GM23338 (cell line): Measurements from ENCODE around the gene KAZALD1.

Experiments used
- CREB1 ChIP-seq: fragments of 250-450 bp; sonication (Bioruptor Pico); IDR thresholded peaks from 2 replicates; pipeline ENCODE4 v1.5.0; 2020; ENCODE audit warnings: low read depth, mild to moderate bottlenecking, moderate library complexity
- CTCF ChIP-seq, 2 experiments: fragments of 200-600 bp in 1 of 2; sonication (generic) in 1 of 2; conservative IDR thresholded peaks; 2 replicates each; pipeline versions ENCODE4 v1.5.1 to v1.6.1; 2016 to 2017; ENCODE audit warnings: antibody characterized with exemption in 2 of 2, low read depth in 2 of 2, mild to moderate bottlenecking in 2 of 2, moderate library complexity in 1 of 2
- ETS1 ChIP-seq: IDR thresholded peaks from 2 replicates; pipeline ENCODE4 v1.6.1; 2016; ENCODE audit warnings: antibody characterized with exemption
- EZH2 ChIP-seq: fragments of 200-600 bp; sonication (generic); IDR thresholded peaks from one replicate; pipeline ENCODE4 v1.8.0; 2017; ENCODE audit warnings: antibody characterized with exemption, mild to moderate bottlenecking, low read depth; ENCODE audit not compliant: unreplicated experiment
- EZH2phosphoT487 ChIP-seq: fragments of 200-600 bp; sonication (generic); IDR thresholded peaks from one replicate; pipeline ENCODE4 v1.8.1; 2018; ENCODE audit warnings: antibody characterized with exemption; ENCODE audit not compliant: unreplicated experiment
- JUNB ChIP-seq: IDR thresholded peaks from one replicate; pipeline ENCODE4 v1.6.1; 2016; ENCODE audit warnings: antibody characterized with exemption; ENCODE audit not compliant: unreplicated experiment
- NANOG ChIP-seq: IDR thresholded peaks from 2 replicates; pipeline ENCODE4 v1.6.1; 2016; ENCODE audit warnings: antibody characterized with exemption, borderline replicate concordance
- POLR2AphosphoS5 ChIP-seq: IDR thresholded peaks from 2 replicates; pipeline ENCODE4 v1.6.1; 2016; ENCODE audit warnings: antibody characterized with exemption, low read depth
- REST ChIP-seq: IDR thresholded peaks from one replicate; pipeline ENCODE4 v1.6.1; 2018; ENCODE audit warnings: antibody characterized with exemption; ENCODE audit not compliant: unreplicated experiment
- STAT1 ChIP-seq: IDR thresholded peaks from one replicate; pipeline ENCODE4 v1.6.1; 2016; ENCODE audit warnings: antibody characterized with exemption; ENCODE audit not compliant: unreplicated experiment
- ZNF331 ChIP-seq: fragments of 250-450 bp; sonication (Bioruptor Pico); IDR thresholded peaks from 2 replicates; pipeline ENCODE4 v1.5.0; 2020; ENCODE audit warnings: low read depth, mild to moderate bottlenecking, moderate library complexity

GRCh38 chr10:101114646-101115045 lies 52.9 kb downstream of the KAZALD1 start:
- TF ChIP-seq CTCF (conservative IDR thresholded peaks at IDR 0.05; ENCODE audit: low read depth in 2 of 2) (no peak), CREB1 (CRISPR knock-in tag) (no peak), EZH2 (no peak), NANOG (no peak), POLR2AphosphoS5 (no peak), REST (no peak), EZH2phosphoT487 (no peak), ETS1 (no peak), ZNF331 (CRISPR knock-in tag) (no peak), JUNB (no peak), STAT1 (no peak)
